GM12891 (cell line): ENCODE results near the gene SOX10.
"Not testable (repeated sequence)": the region's sequence is repeated elsewhere in the genome, so short reads cannot be mapped to it uniquely, and the experiment has no call there.

Source experiments
- PAX5 ChIP-seq: IDR thresholded peaks from 2 replicates; pipeline ENCODE4 v1.6.1; 2011; ENCODE audit warnings: low read length, moderate library complexity, mild to moderate bottlenecking; ENCODE audit not compliant: insufficient read depth, severe bottlenecking
- POLR2A ChIP-seq: IDR thresholded peaks from 2 replicates; pipeline ENCODE4 v1.6.1; 2011; ENCODE audit warnings: low read depth, low read length, control low read depth
- POLR2AphosphoS5 ChIP-seq: IDR thresholded peaks from 2 replicates; pipeline ENCODE4 v1.6.1; 2011; ENCODE audit warnings: low read depth, low read length, control low read depth
- POU2F2 ChIP-seq: IDR thresholded peaks from 2 replicates; pipeline ENCODE4 v1.6.1; 2011; ENCODE audit warnings: low read depth, mild to moderate bottlenecking, control low read depth, low read length, moderate library complexity
- SPI1 ChIP-seq: IDR thresholded peaks from 2 replicates; pipeline ENCODE4 v1.6.1; 2011; ENCODE audit warnings: low read depth, low read length, control low read depth
- TAF1 ChIP-seq: IDR thresholded peaks from 2 replicates; pipeline ENCODE4 v1.6.1; 2011; ENCODE audit warnings: low read depth, low read length, control low read depth

DNA sequence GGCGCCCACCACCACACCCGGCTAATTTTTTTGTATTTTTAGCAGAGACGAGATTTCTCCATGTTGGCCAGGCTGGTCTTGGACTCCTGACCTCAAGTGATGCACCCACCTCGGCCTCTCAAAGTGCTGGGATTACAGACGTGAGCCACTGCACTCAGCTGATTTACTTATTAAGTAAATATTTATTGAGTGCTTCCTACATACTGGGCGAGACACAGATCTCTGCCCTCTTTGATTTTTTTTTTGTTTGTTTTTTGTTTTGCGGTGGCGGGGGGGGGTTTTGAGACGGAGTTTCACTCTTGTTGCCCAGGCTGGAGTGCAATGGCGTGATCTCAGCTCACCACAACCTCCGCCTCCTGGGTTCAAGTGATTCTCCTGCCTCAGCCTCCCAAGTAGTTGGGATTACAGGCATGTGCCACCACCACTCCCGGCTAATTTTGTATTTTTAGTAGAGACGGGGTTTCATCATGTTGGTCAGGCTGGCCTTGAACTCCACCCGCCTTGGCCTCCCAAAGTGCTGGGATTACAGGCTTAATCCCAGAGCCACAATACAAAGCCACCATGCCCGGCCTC is 28.4 kb downstream of the SOX10 start:
- not testable (repeated sequence) for TF ChIP-seq POLR2AphosphoS5, POLR2A, TAF1, POU2F2, SPI1, PAX5
